ENCODE measurements around the gene BCR. TPM values are rescaled to one million over a fixed set of nuclear protein-coding genes. Genes with fewer than 3 reads are reported as not detected.
A peak's percentile ranks its signal among the peaks of the same experiment; 100 is the strongest.
"Not testable (repeated sequence)": the region's sequence is repeated elsewhere in the genome, so short reads cannot be mapped to it uniquely, and the experiment has no call there.

BCR gene
- total and polyA plus RNA-seq, 4 donors = 5.3 to 120 (median 71.8) TPM

DNA sequence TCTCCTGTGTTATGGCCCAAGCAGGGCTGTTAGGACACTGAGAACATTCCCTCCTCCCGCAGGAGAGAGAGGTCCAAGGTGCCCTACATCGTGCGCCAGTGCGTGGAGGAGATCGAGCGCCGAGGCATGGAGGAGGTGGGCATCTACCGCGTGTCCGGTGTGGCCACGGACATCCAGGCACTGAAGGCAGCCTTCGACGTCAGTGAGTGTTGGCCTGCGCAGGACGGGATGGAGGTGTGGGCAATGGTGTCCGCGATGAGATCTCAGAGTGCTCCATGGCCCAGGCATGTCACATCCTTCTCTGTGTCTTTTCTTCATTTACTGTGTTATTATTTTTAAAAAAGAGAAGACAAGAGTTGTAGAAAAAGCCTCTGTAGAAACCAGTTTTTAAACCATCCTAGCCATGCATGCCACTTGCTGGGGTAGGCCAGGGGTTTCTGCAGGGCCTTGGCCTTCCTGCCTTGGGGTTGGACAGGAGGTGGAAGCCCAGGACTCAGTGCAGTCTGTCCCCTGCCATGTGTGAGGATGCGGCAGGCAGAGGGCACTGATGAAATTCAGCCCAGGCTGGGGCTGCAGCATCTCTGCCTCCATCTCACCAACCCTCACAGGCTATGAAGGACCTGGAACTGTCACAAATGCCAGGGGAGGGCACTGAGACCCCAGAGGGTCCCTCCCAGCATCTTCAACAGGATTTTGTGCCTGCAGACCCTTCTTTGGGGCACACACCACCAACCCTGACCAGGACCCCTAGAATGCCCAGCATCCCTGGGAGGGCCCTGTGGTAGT, 131.5 kb downstream of the BCR start:
- H3K9me3 ChIP-seq (ENCODE audit: control insufficient read depth, low read length); H3K36me3 ChIP-seq (ENCODE audit: control insufficient read depth in 1 of 2, insufficient read depth in 2 of 2, low read length in 1 of 2); ATAC-seq (ENCODE audit: low FRiP score); intact Hi-C loops (cut with DNase I); H3K4me3 ChIP-seq (ENCODE audit: low read length in 2 of 2); H3K27me3 ChIP-seq (ENCODE audit: control insufficient read depth in 1 of 2, insufficient read depth in 2 of 2, low read length in 1 of 2); H3K27ac ChIP-seq (ENCODE audit: low read depth in 1 of 2, low read length in 2 of 2); H3K4me1 ChIP-seq (ENCODE audit: control insufficient read depth in 1 of 2, insufficient read depth in 2 of 2, low read length in 2 of 2): not testable (repeated sequence)
- 91 to 92% methylated on average over 14 to 18 of the region's 18 CpGs for WGBS, 2 donors
- DNase-seq = peak; percentile 21 to 59

DNA sequence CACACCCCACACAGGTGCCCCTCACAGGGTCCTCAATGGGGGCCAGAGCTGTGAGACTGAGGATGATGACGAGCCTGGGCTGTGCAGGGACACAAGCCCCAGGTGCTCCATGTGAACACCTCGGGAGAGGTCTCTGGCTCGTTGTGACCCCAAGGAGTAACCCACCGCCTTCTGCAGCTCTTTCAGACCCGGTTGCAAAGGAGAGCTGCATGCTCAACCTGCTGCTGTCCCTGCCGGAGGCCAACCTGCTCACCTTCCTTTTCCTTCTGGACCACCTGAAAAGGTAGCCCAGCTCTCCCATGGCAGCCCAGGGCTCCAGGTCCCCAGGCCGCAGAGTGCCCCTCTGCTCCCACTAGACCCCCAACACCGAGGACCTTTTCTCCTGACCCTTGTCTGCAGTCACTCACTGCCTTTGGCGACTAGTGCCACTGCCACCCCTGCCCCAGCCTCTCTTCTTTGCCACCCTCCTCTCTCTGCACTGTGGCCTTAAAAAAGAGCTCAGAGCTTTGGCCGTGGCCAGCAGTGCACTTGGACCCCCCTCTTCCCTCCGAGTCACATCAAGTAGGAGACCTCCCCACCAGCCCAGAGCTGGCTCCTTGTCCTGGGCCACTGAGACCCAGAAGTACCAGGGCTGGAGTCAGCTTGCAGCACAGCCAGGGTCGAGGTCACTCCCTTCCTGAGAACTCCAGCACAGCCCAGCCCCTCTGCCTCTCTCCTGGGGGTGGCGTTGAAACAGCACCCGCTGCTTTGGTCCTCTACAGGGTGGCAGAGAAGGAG, 133.7 kb downstream of the BCR start:
- 81 to 85% methylated on average over 13 to 14 of the region's 14 CpGs for WGBS, 2 donors

DNA sequence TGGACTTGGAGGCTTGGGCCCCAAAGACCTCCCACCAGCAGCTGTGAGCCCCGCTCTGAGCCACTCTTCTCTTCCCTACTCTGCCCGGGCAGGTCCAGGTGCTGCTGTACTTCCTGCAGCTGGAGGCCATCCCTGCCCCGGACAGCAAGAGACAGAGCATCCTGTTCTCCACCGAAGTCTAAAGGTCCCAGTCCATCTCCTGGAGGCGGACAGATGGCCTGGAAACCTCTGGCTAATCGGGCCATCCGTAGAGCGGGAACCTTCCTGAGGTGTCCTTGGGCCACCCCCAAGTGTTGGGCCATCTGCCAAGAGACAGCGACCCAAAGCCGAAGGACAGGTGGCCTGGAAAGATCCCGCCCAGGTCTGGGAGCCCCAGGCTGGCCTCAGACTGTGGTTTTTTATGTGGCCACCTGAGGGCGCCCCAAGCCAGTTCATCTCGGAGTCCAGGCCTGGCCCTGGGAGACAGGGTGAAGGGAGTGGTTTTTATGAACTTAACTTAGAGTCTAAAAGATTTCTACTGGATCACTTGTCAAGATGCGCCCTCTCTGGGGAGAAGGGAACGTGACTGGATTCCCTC, 135.1 kb downstream of the BCR start:
- Histone ChIP-seq H3K4me1 (ENCODE audit: control insufficient read depth in 1 of 2, insufficient read depth in 2 of 2, low read length in 2 of 2) (no peaks in the 10 kb centered on the region), H3K4me3 (ENCODE audit: low read length in 2 of 2) (no peak overlapping the region), H3K27ac (ENCODE audit: low read depth in 1 of 2, low read length in 2 of 2) (no peak overlapping the region), H3K27me3 (ENCODE audit: control insufficient read depth in 1 of 2, insufficient read depth in 2 of 2, low read length in 1 of 2) (no peaks in the 10 kb centered on the region), H3K36me3 (ENCODE audit: control insufficient read depth in 1 of 2, insufficient read depth in 2 of 2, low read length in 1 of 2) (peaks cover 0 to 6% of the 10 kb centered on the region in 2 donors), H3K9me3 (ENCODE audit: control insufficient read depth, low read length) (no peaks in the 10 kb centered on the region)
- DNase-seq (peak; percentile 71 to 75), ATAC-seq (ENCODE audit: low FRiP score) (no peak)
- intact Hi-C loops (cut with DNase I) = no loop called here
- WGBS, 2 donors = 41 to 42% methylated on average over 15 of the region's 15 CpGs

More for the DNA sequence above, 133.7 kb downstream of the BCR start:
- DNase-seq = peak; percentile 32 to 70
- Histone ChIP-seq H3K27me3 (ENCODE audit: control insufficient read depth in 1 of 2, insufficient read depth in 2 of 2, low read length in 1 of 2) (no peaks in the 10 kb centered on the region), H3K27ac (ENCODE audit: low read depth in 1 of 2, low read length in 2 of 2) (no peak overlapping the region), H3K4me3 (ENCODE audit: low read length in 2 of 2) (no peak overlapping the region), H3K36me3 (ENCODE audit: control insufficient read depth in 1 of 2, insufficient read depth in 2 of 2, low read length in 1 of 2) (peaks cover 0 to 6% of the 10 kb centered on the region in 2 donors), H3K9me3 (ENCODE audit: control insufficient read depth, low read length) (no peaks in the 10 kb centered on the region), H3K4me1 (ENCODE audit: control insufficient read depth in 1 of 2, insufficient read depth in 2 of 2, low read length in 2 of 2) (no peaks in the 10 kb centered on the region)
- no peak for ATAC-seq (ENCODE audit: low FRiP score)
- intact Hi-C loops (cut with DNase I) = no loop called here

DNA sequence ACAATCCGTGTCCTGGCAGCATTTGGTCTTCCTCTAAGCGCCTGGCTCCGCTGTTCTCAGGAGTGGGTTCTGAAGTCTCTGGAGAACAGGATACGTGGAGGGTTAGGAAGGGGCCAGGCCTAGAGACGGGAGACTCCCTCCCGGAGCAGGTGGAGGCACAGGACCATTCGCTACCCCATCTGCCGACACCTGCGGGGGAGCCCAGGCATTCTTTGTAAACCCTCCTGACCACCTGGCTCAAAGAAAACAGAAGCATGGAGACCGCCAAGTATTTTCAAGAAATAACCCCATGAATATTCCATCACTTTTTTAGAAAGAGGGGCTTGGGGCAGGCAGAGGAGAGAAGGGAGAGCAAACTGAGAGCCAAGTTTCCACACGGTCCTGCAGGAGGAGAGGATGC, 136.3 kb downstream of the BCR start:
- DNase-seq; H3K4me3 ChIP-seq (ENCODE audit: low read length in 2 of 2); H3K36me3 ChIP-seq (ENCODE audit: control insufficient read depth in 1 of 2, insufficient read depth in 2 of 2, low read length in 1 of 2); intact Hi-C loops (cut with DNase I); H3K27me3 ChIP-seq (ENCODE audit: control insufficient read depth in 1 of 2, insufficient read depth in 2 of 2, low read length in 1 of 2); H3K4me1 ChIP-seq (ENCODE audit: control insufficient read depth in 1 of 2, insufficient read depth in 2 of 2, low read length in 2 of 2); ATAC-seq (ENCODE audit: low FRiP score); H3K9me3 ChIP-seq (ENCODE audit: control insufficient read depth, low read length); H3K27ac ChIP-seq (ENCODE audit: low read depth in 1 of 2, low read length in 2 of 2): not testable (repeated sequence)
- WGBS, 2 donors = 82 to 83% methylated on average over 6 to 7 of the region's 11 CpGs

DNA sequence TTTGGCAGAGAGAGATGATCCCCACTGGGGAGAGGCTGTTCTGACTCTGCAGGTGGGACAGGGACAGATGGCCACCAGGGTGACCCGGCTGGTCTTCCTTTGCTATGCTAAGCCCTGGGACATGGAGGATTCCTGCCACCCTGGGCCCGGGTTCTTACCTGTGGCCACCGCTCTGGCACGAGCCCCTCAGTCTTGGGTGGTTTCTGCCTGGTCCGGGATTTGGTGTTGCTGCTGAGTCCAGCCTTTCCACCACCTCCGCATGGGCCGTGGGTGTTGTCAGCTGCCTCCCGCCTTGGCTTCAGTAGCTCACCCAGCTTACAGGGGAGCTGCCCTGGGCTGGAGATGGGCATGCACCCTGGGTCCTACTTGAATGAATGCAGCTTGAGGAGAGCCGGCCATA, 138.0 kb downstream of the BCR start:
- H3K36me3 ChIP-seq (ENCODE audit: control insufficient read depth in 1 of 2, insufficient read depth in 2 of 2, low read length in 1 of 2); DNase-seq; H3K4me3 ChIP-seq (ENCODE audit: low read length in 2 of 2); H3K27ac ChIP-seq (ENCODE audit: low read depth in 1 of 2, low read length in 2 of 2); H3K4me1 ChIP-seq (ENCODE audit: control insufficient read depth in 1 of 2, insufficient read depth in 2 of 2, low read length in 2 of 2); intact Hi-C loops (cut with DNase I); ATAC-seq (ENCODE audit: low FRiP score); H3K27me3 ChIP-seq (ENCODE audit: control insufficient read depth in 1 of 2, insufficient read depth in 2 of 2, low read length in 1 of 2); H3K9me3 ChIP-seq (ENCODE audit: control insufficient read depth, low read length): not testable (repeated sequence)
- 88 to 96% methylated on average over 4 to 9 of the region's 9 CpGs for WGBS, 2 donors

DNA sequence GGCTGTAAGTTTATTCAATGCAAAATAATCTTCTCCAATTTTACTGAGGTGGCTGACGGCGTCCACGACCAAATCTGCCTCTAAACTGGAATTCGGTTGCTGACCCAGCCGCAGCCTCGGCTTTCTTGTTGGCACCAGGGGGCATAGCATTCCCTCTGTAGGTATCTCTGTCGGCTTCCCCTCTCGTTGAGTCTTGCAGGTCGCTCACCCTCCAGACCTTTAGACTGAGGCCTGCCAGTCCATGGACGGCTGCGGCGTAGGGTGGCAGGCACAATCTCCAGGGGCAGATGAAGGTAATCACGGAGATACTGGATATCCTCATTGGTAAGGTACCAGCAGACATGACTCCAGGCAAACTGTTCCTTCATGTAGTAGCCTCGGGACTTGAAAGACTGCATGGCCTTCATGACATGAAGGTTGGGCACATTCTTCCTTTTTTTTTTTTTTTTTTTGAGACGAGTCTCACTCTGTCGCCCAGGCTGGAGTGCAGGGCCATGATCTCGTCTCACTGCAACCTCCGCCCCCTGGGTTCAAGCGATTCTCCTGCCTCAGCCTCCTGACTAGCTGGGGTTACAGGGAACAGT, 142.3 kb downstream of the BCR start:
- intact Hi-C loops (cut with DNase I); H3K27me3 ChIP-seq (ENCODE audit: control insufficient read depth in 1 of 2, insufficient read depth in 2 of 2, low read length in 1 of 2); H3K27ac ChIP-seq (ENCODE audit: low read depth in 1 of 2, low read length in 2 of 2); DNase-seq; ATAC-seq (ENCODE audit: low FRiP score); H3K36me3 ChIP-seq (ENCODE audit: control insufficient read depth in 1 of 2, insufficient read depth in 2 of 2, low read length in 1 of 2); H3K4me3 ChIP-seq (ENCODE audit: low read length in 2 of 2); H3K4me1 ChIP-seq (ENCODE audit: control insufficient read depth in 1 of 2, insufficient read depth in 2 of 2, low read length in 2 of 2); H3K9me3 ChIP-seq (ENCODE audit: control insufficient read depth, low read length): not testable (repeated sequence)
- WGBS, 2 donors = 80% methylated on average over 19 of the region's 19 CpGs

DNA sequence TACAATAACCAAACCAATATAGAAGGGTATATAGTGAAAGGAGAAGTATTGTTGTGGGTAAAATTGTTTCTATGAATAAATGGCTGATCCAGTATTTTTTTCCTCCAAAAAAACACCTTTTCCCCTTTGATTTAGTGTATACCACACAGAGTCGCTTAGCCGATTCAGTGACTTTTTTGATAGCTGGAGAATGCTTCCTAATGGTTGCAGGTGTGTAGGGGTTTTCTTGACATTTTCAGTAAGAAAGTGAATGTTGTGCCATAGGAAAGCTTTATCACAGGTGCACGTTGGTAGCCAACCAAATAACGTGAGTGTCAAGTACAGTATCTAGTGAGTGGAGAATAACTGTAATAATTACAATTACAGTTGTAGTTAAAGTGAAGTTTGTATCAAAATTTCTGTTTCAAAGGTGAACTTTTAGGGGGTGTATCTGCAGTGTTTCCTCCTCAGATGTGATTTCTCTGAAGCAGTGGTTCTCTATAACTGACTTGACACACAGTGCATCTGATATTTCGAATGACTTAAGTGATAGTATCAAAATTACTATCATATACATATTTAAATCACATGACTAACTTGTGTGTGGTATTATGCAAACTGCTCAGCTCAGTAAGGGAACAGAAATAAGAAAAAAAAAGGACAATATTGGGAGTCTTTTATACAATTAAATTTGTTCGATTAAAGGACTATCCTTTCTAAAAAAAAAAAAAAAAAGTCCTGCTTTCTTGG, 143.8 kb downstream of the BCR start:
- H3K36me3 ChIP-seq (ENCODE audit: control insufficient read depth in 1 of 2, insufficient read depth in 2 of 2, low read length in 1 of 2); ATAC-seq (ENCODE audit: low FRiP score); H3K27me3 ChIP-seq (ENCODE audit: control insufficient read depth in 1 of 2, insufficient read depth in 2 of 2, low read length in 1 of 2); DNase-seq; H3K4me3 ChIP-seq (ENCODE audit: low read length in 2 of 2); H3K9me3 ChIP-seq (ENCODE audit: control insufficient read depth, low read length); intact Hi-C loops (cut with DNase I); H3K27ac ChIP-seq (ENCODE audit: low read depth in 1 of 2, low read length in 2 of 2); H3K4me1 ChIP-seq (ENCODE audit: control insufficient read depth in 1 of 2, insufficient read depth in 2 of 2, low read length in 2 of 2): not testable (repeated sequence)
- WGBS, 2 donors = 82 to 89% methylated on average over 4 to 6 of the region's 6 CpGs

DNA sequence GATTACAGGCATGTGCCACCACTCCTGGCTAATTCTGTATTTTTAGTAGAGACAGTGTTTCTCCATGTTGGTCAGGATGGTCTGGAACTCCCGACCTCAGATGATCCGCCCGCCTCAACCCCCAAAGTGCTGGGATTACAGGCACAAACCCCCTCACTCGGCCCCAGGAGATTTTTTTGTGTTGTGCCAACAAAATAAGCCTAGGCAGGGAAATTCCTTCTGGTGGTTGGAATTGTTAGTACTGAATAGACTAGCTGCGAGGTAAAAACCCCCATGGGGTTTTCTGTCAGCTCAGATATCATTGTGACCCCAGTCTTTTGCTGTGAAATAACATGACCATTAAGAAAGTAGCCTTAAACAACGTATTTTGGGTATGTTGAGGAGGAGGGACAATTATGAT, 144.9 kb downstream of the BCR start:
- no peaks in the 10 kb centered on the region for H3K4me1 ChIP-seq (ENCODE audit: control insufficient read depth in 1 of 2, insufficient read depth in 2 of 2, low read length in 2 of 2)
- no peaks in the 10 kb centered on the region for H3K27me3 ChIP-seq (ENCODE audit: control insufficient read depth in 1 of 2, insufficient read depth in 2 of 2, low read length in 1 of 2)
- H3K4me3 ChIP-seq (ENCODE audit: low read length in 2 of 2) = no peak overlapping the region
- 50 to 66% methylated on average over 6 of the region's 6 CpGs for WGBS, 2 donors
- no peak for DNase-seq
- intact Hi-C loops (cut with DNase I) = no loop called here
- no peaks in the 10 kb centered on the region for H3K36me3 ChIP-seq (ENCODE audit: control insufficient read depth in 1 of 2, insufficient read depth in 2 of 2, low read length in 1 of 2)
- ATAC-seq (ENCODE audit: low FRiP score) = no peak
- H3K9me3 ChIP-seq (ENCODE audit: control insufficient read depth, low read length) = no peaks in the 10 kb centered on the region
- H3K27ac ChIP-seq (ENCODE audit: low read depth in 1 of 2, low read length in 2 of 2) = no peak overlapping the region

Data from aorta (tissue), 5 donors.